BJ (cell line): ENCODE measurements around the gene PRDM16. TPM values are rescaled to one million over a fixed set of nuclear protein-coding genes. Genes with fewer than 3 reads are reported as not detected.

ENCODE experiments used
- CTCF ChIA-PET: fragments of 350-600 bp; formaldehyde crosslinking; extraction: SDS; loops from one replicate; lab custom pipeline; 2021; ENCODE audit warnings: antibody characterized with exemption, inconsistent platforms; lab: Yijun Ruan, JAX
- POLR2A ChIA-PET: fragments of 300-600 bp; sonication (Branson Sonifier 250); formaldehyde crosslinking; extraction: SDS; loops from one replicate; lab custom pipeline; 2021; ENCODE audit warnings: antibody characterized with exemption; lab: Charles Lee
- DNase-seq: peaks from one replicate; pipeline ENCODE4 v3.0.0-alpha.2; 2011; ENCODE audit warnings: low read depth
- H3K27me3 ChIP-seq: 2 replicates; pipeline ENCODE4 v1.6.0; 2011; ENCODE audit warnings: low read length; ENCODE audit not compliant: control insufficient read depth, insufficient read depth
- H3K36me3 ChIP-seq: 2 replicates; pipeline ENCODE4 v1.5.1; 2011; ENCODE audit warnings: low read length; ENCODE audit not compliant: control insufficient read depth, insufficient read depth
- H3K4me3 ChIP-seq: 2 replicates; pipeline ENCODE4 v1.5.1; 2011; ENCODE audit warnings: low read depth, mild to moderate bottlenecking, control low read depth, low read length
- CTCF ChIP-seq: IDR thresholded peaks from 2 replicates; pipeline ENCODE4 v1.5.1; 2011; ENCODE audit warnings: low read depth, mild to moderate bottlenecking, control low read depth, inconsistent platforms, low read length, moderate library complexity; ENCODE audit not compliant: insufficient read depth
- polyA plus RNA-seq: library from polyadenylated mRNA; depleted of rRNA; stranded (reverse); fragments of >200 nt; gene quantifications from 2 replicates; pipeline ENCODE4 v1.2.3, GENCODE V29; 2011

PRDM16 gene
- polyA plus RNA-seq, 1 experiment: 0.02 TPM

DNA sequence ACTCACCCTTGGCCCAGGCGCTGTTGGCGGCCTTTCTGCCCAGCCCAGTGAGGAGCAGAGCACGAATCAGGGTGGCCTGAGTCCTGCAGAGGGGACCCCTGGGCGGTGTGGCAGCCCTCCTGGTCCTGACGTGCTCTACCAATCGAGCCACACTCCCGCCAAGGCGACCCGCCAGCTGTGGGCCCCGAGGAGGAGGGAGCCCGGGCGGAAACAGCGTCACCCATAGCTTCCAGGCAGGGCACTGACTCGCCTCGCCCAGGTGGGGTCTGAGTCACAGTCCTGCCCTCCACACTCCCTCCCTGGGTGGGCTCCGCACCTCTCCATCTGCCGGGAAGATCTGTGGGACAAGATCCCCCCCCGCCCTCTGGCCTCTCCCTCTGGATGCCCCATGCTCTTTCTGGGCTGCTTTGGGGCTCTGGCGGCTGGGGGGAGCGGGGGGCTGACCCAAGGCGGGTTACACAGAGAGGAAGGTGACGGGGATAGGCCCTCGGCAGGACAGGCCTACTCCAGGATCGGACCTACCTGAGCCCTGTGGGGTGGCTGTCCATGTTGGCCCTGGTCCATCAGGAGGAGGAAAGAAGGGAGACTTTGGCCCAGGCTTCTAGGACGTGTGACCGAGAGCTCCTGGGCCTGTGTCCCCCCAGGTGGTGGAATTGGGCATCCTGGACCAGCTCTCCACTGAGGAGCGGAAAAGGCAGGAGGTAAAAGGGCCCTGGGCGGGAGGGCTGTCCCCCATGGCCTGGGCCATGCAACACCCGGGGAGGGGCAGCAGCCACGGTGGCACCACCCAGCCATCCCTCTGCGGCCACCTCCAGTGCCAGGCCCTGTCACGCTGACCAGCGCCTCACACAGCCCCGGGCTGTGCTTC, 399.5 kb downstream of the PRDM16 start:
- TF ChIP-seq CTCF: no peak
- DNase-seq: no peak
- H3K27me3 ChIP-seq: no peaks in the 10 kb centered on the region; the same call in 1 of the 2 replicates
- ChIA-PET CTCF (interaction anchor here (1.0 to 5.7 kb wide), 3 partner anchors 13 to 152 kb away, joined by 3 to 25 read pairs (median 3); no protein-coding TSS in a partner anchor), POLR2A (no interaction called here)
- H3K4me3 ChIP-seq: no peak overlapping the region
- no peaks in the 10 kb centered on the region for H3K36me3 ChIP-seq

- ChIA-PET POLR2A (no interaction called here), CTCF (interaction anchor here (1.0 to 5.7 kb wide), 3 partner anchors 12 to 152 kb away, joined by 3 to 25 read pairs (median 3); no protein-coding TSS in a partner anchor)
- no peak for TF ChIP-seq CTCF
- DNase-seq: no peak
- Histone ChIP-seq H3K4me3 (no peak overlapping the region), H3K36me3 (no peaks in the 10 kb centered on the region), H3K27me3 (no peaks in the 10 kb centered on the region; the same call in 1 of the 2 replicates)
Measured at GRCh38 chr1:3469104-3469848, 400.3 kb downstream of the PRDM16 start.

DNA sequence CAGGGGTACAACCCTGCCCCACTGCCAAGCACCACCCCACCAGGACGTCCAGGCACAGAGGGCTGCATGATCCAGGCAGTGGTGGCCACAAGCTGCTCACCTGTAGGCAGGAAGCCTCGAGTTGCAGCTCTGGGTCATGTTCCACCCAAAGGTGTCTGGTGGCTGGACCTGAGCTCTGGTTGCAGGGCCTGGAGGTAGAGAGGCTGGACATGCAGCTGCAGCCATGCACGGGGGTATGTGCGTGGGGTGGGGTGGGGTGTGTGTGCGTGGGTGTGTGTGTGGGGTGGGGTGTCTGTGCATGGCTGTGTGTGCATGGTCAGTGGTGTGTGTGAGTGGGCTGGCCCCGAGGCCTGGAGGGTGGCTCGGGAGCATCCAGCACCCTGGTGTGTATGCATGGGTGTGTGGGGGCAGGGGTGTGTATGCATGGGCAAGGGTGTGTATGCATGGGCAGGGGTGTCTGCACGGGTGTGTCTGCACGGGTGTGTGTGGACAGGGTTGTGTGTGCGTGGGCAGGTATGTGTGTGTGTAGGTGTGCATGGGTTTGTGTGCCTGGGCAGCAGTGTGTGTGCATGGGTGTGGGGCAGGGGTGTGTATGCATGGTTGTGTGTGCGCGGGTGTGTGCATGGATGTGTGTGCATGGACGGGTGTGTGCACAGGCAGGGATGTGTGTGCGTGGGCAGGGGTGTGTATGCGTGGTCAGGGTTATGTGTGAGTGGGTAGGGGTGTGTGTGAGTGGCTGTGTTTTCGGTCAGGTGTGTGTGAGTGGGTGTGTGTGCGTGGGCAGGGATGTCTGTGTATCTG, 401.0 kb downstream of the PRDM16 start:
- ChIA-PET POLR2A (no interaction called here), CTCF (interaction anchor here (1.2 to 5.7 kb wide), 2 partner anchors 17 to 151 kb away, joined by 3 to 25 read pairs; no protein-coding TSS in a partner anchor)
- no peaks in the 10 kb centered on the region for H3K36me3 ChIP-seq
- no peak for DNase-seq
- H3K27me3 ChIP-seq: no peaks in the 10 kb centered on the region; the same call in 1 of the 2 replicates
- TF ChIP-seq CTCF: no peak
- no peak overlapping the region for H3K4me3 ChIP-seq

- no peak for TF ChIP-seq CTCF
- H3K4me3 ChIP-seq: no peak overlapping the region
- H3K27me3 ChIP-seq: no peaks in the 10 kb centered on the region; the same call in 1 of the 2 replicates
- H3K36me3 ChIP-seq: no peaks in the 10 kb centered on the region
- ChIA-PET POLR2A (no interaction called here), CTCF (interaction anchor here (0.7 to 4.0 kb wide), 8 partner anchors 7 to 178 kb away, joined by 3 to 72 read pairs (median 4); partner anchors contain the start of gene ARHGEF16)
- no peak for DNase-seq
Measured at GRCh38 chr1:3470650-3471355, 401.8 kb downstream of the PRDM16 start.
